GM12801 (cell line): Measurements from ENCODE around the gene SPDYE8.
"Not testable (repeated sequence)": the region's sequence is repeated elsewhere in the genome, so short reads cannot be mapped to it uniquely, and the experiment has no call there.

Experiments
- CTCF ChIP-seq: IDR thresholded peaks from one replicate; pipeline ENCODE4 v1.5.1; 2011; ENCODE audit warnings: control low read depth; ENCODE audit not compliant: insufficient read length; ENCODE audit errors: extremely low read depth

Gene SPDYE8

GRCh38 chr7:73029666-73030065, at the start of gene SPDYE8:
TSS of gene SPDYE8 (minus strand) at chr7:73029766. CDS start at chr7:73027966, 1,800 bp downstream.
- TF ChIP-seq CTCF: not testable (repeated sequence)

GRCh38 chr7:73057811-73058210, 28.2 kb upstream of the SPDYE8 start, which contains the start of gene SPDYE11:
TSS of gene SPDYE11 (minus strand) at chr7:73057911. CDS start at chr7:73056111, 1,800 bp downstream.
- not testable (repeated sequence) for TF ChIP-seq CTCF
